Stimulated activated naive CD8-positive, alpha-beta T cell treated with anti-CD3 and anti-CD28 coated beads, Interleukin-15, Interleukin-2, amounts not matched to agents 100 ng/mL and 50 ng/mL, for 24 hours (primary cell): Measurements from ENCODE around the gene YBX3.

ENCODE experiments used
- H3K27ac Mint-ChIP-seq: one replicate; pipeline ENCODE4 v1.8.0; 2021; ENCODE audit warnings: mild to moderate bottlenecking, mixed read lengths
- H3K27me3 Mint-ChIP-seq: one replicate; pipeline ENCODE4 v1.8.0; 2021; ENCODE audit warnings: mixed read lengths
- H3K36me3 Mint-ChIP-seq: one replicate; pipeline ENCODE4 v1.8.0; 2021; ENCODE audit warnings: low read depth, mixed read lengths
- H3K4me1 Mint-ChIP-seq: one replicate; pipeline ENCODE4 v1.8.0; 2021; ENCODE audit warnings: low read depth, mixed read lengths
- H3K4me3 Mint-ChIP-seq: one replicate; pipeline ENCODE4 v1.8.0; 2021; ENCODE audit warnings: mild to moderate bottlenecking, mixed read lengths
- H3K9me3 Mint-ChIP-seq: one replicate; pipeline ENCODE4 v1.8.0; 2021; ENCODE audit warnings: mixed read lengths

The YBX3 gene

GRCh38 chr12:10668526-10668925, 54.6 kb downstream of the YBX3 start:
- H3K36me3 Mint-ChIP-seq, result no peaks in the 10 kb centered on the region
- H3K27ac Mint-ChIP-seq, result no peak overlapping the region
- peak overlapping the region; percentile 72 for H3K4me3 Mint-ChIP-seq
- no peaks in the 10 kb centered on the region for H3K9me3 Mint-ChIP-seq
- H3K27me3 Mint-ChIP-seq, result peaks cover 7% of the 10 kb centered on the region
- H3K4me1 Mint-ChIP-seq, result peaks cover 31% of the 10 kb centered on the region

- Mint-ChIP-seq H3K27me3 (peaks cover 7% of the 10 kb centered on the region), H3K9me3 (no peaks in the 10 kb centered on the region), H3K27ac (no peak overlapping the region), H3K4me1 (peaks cover 23% of the 10 kb centered on the region), H3K4me3 (peak overlapping the region; percentile 49), H3K36me3 (no peaks in the 10 kb centered on the region)
These were observed 55.5 kb downstream of the YBX3 start for GRCh38 chr12:10667581-10667980.

DNA sequence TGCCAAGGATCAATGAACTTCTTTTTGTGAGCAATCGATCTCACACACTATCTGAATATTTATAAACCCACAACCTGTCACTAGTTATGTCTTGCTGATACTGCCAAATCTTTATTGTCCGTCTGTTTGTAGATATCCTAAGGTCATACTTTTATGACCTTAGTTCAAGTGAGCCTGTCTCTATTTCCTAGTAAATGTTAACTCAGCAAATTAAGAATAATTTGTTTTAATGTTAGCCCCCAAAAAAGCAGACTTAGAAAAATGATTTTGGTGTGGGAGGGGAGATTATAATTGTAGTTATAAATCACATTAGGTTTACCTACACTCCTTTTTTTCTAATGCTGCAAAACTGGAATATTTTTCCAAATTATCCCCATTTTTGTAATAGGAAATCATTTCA, 58.6 kb downstream of the YBX3 start:
- H3K27me3 Mint-ChIP-seq, result peaks cover 7% of the 10 kb centered on the region
- no peaks in the 10 kb centered on the region for H3K9me3 Mint-ChIP-seq
- no peak overlapping the region for H3K4me3 Mint-ChIP-seq
- H3K27ac Mint-ChIP-seq, result no peak overlapping the region
- H3K4me1 Mint-ChIP-seq, result peaks cover 16% of the 10 kb centered on the region
- no peaks in the 10 kb centered on the region for H3K36me3 Mint-ChIP-seq

DNA sequence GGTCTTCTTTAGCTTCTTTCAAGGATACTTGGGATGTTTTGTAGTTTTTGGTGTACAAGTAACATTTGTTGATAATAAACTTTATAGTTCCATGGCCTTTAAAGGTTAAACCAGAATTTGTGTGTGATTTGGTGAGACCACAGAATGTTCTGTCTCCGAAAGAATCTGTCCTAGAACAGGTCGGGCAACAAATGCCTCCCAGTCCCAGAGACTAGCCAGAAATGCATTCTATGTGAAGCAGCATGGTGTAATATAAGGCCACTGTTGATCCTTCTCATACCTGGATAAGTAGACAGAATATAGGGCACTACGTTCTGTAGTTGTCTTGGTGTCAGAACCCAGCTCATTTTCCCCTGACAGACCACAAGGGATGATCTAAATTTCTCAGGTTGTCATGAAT, 59.3 kb downstream of the YBX3 start:
- H3K4me3 Mint-ChIP-seq, result no peak overlapping the region
- H3K27me3 Mint-ChIP-seq, result peaks cover 7% of the 10 kb centered on the region
- no peak overlapping the region for H3K27ac Mint-ChIP-seq
- peaks cover 15% of the 10 kb centered on the region for H3K4me1 Mint-ChIP-seq
- no peaks in the 10 kb centered on the region for H3K36me3 Mint-ChIP-seq
- H3K9me3 Mint-ChIP-seq, result no peaks in the 10 kb centered on the region

GRCh38 chr12:10661338-10661737, 61.8 kb downstream of the YBX3 start:
- Mint-ChIP-seq H3K27ac (no peak overlapping the region), H3K4me1 (no peaks in the 10 kb centered on the region), H3K36me3 (no peaks in the 10 kb centered on the region), H3K4me3 (no peak overlapping the region), H3K27me3 (peaks cover 6% of the 10 kb centered on the region), H3K9me3 (no peaks in the 10 kb centered on the region)

- Mint-ChIP-seq H3K4me3 (no peak overlapping the region), H3K4me1 (no peaks in the 10 kb centered on the region), H3K27me3 (peaks cover 6% of the 10 kb centered on the region), H3K27ac (no peak overlapping the region), H3K36me3 (no peaks in the 10 kb centered on the region), H3K9me3 (no peaks in the 10 kb centered on the region)
These were observed 69.1 kb downstream of the YBX3 start for GRCh38 chr12:10654003-10654402.

DNA sequence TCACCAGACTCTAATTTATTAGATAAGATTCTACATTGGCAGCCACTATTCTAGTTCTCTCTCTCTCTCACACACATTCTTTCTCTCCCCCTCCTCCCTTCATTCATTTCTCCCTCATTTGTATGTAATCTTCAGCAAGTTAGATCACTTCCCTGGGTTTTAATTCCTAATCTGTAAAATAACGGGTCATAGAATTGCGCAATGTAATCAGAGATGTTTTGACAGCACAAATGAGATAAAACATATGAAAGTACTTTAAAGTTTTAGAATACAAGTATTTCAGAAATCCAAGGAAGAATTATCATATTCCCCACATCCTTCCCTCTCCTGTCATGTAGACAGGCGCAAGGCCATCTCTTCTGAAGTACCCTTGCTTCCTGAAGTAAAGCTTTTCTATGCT, 70.9 kb downstream of the YBX3 start:
- Mint-ChIP-seq H3K4me3 (no peak overlapping the region), H3K27ac (no peak overlapping the region), H3K9me3 (peaks cover 7% of the 10 kb centered on the region), H3K4me1 (no peaks in the 10 kb centered on the region), H3K27me3 (no peaks in the 10 kb centered on the region), H3K36me3 (peaks cover 4% of the 10 kb centered on the region)
